Measurements from ENCODE around the gene LOXHD1. TPM values are rescaled to one million over a fixed set of nuclear protein-coding genes. Genes with fewer than 3 reads are reported as not detected.

Gene LOXHD1
- total and polyA plus RNA-seq, 9 donors, result 1.3 to 2.6 (median 2.0) TPM

GRCh38 chr18:46628206-46628605 lies 28.8 kb downstream of the LOXHD1 start:
- 56% methylated on average over 3 of the region's 5 CpGs for WGBS (ENCODE audit: insufficient coverage)
- Histone ChIP-seq H3K4me3 (ENCODE audit: low read length) (no peak overlapping the region), H3K36me3 (ENCODE audit: control insufficient read depth, insufficient read depth, low read length) (no peaks in the 10 kb centered on the region), H3K27ac (ENCODE audit: low read length) (no peak overlapping the region), H3K4me1 (ENCODE audit: control insufficient read depth, insufficient read depth, low read length) (no peaks in the 10 kb centered on the region), H3K27me3 (ENCODE audit: control insufficient read depth, insufficient read depth, low read length) (peaks cover 9% of the 10 kb centered on the region), H3K9me3 (replicated peaks; ENCODE audit: control insufficient read depth, low read depth, low read length) (no peaks in the 10 kb centered on the region)
- DNase-seq, result no peak

DNA sequence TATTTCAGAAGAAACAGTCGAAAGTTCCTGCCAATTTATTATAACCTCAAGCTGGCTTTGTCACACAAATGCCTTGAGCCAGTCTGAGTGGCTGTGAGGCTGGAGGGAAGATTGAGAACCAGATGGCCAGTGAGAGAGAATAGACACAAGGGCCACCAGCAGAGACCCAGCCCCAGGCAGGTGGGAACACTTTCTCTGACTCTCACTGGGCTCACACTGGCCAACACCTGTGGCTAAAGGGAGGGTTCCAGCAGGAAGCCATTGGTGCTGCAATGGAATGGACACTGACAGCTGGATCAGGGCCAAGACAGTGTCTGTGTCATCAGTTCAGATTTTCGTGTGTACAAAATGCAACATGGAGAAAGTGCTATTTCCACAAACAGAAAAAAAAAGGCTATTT lies 29.9 kb downstream of the LOXHD1 start:
- H3K36me3 ChIP-seq (ENCODE audit: control insufficient read depth, insufficient read depth, low read length), result no peaks in the 10 kb centered on the region
- no peaks in the 10 kb centered on the region for H3K9me3 ChIP-seq (replicated peaks; ENCODE audit: control insufficient read depth, low read depth, low read length)
- no peak overlapping the region for H3K4me3 ChIP-seq (ENCODE audit: low read length)
- H3K4me1 ChIP-seq (ENCODE audit: control insufficient read depth, insufficient read depth, low read length), result no peaks in the 10 kb centered on the region
- H3K27me3 ChIP-seq (ENCODE audit: control insufficient read depth, insufficient read depth, low read length), result peaks cover 9% of the 10 kb centered on the region
- DNase-seq, result no peak
- no peak overlapping the region for H3K27ac ChIP-seq (ENCODE audit: low read length)
- no CpG with 5 or more reads among the region's 2 CpGs for WGBS (ENCODE audit: insufficient coverage)

DNA sequence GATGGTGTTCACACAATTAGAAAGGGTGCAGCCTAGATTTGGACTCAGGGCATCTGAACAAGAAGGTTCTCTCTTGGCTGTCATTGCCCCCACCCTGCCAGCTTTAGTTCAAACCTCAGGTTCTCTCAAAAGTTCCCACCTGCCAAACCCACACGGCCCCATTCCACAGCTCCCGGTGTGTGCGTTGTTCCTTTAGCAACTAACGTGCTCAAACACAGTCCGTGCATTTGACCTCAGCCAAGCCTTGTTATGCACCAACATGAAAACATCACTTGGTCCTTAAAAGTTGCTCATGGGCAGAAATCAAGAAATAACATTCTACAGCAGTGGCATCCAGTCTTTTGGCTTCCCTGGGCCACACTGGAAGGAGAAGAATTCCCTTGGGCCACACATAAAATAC lies 32.0 kb downstream of the LOXHD1 start:
- Histone ChIP-seq H3K27ac (ENCODE audit: low read length) (no peak overlapping the region), H3K4me1 (ENCODE audit: control insufficient read depth, insufficient read depth, low read length) (no peaks in the 10 kb centered on the region), H3K36me3 (ENCODE audit: control insufficient read depth, insufficient read depth, low read length) (no peaks in the 10 kb centered on the region), H3K9me3 (replicated peaks; ENCODE audit: control insufficient read depth, low read depth, low read length) (no peaks in the 10 kb centered on the region), H3K4me3 (ENCODE audit: low read length) (no peak overlapping the region), H3K27me3 (ENCODE audit: control insufficient read depth, insufficient read depth, low read length) (peaks cover 9% of the 10 kb centered on the region)
- DNase-seq, result no peak
- 87% methylated on average over 5 of the region's 5 CpGs for WGBS (ENCODE audit: insufficient coverage)

- H3K27ac ChIP-seq (ENCODE audit: low read length), result no peak overlapping the region
- H3K9me3 ChIP-seq (replicated peaks; ENCODE audit: control insufficient read depth, low read depth, low read length), result no peaks in the 10 kb centered on the region
- no peaks in the 10 kb centered on the region for H3K36me3 ChIP-seq (ENCODE audit: control insufficient read depth, insufficient read depth, low read length)
- H3K4me3 ChIP-seq (ENCODE audit: low read length), result no peak overlapping the region
- DNase-seq, result no peak
- peaks cover 9% of the 10 kb centered on the region for H3K27me3 ChIP-seq (ENCODE audit: control insufficient read depth, insufficient read depth, low read length)
- no peaks in the 10 kb centered on the region for H3K4me1 ChIP-seq (ENCODE audit: control insufficient read depth, insufficient read depth, low read length)
- WGBS (ENCODE audit: insufficient coverage), result 93% methylated on average over 3 of the region's 11 CpGs
Observed at GRCh38 chr18:46624127-46624526, 32.9 kb downstream of the LOXHD1 start.

GRCh38 chr18:46623541-46623940 lies 33.5 kb downstream of the LOXHD1 start:
- Histone ChIP-seq H3K36me3 (ENCODE audit: control insufficient read depth, insufficient read depth, low read length) (no peaks in the 10 kb centered on the region), H3K27ac (ENCODE audit: low read length) (no peak overlapping the region), H3K27me3 (ENCODE audit: control insufficient read depth, insufficient read depth, low read length) (peaks cover 10% of the 10 kb centered on the region), H3K9me3 (replicated peaks; ENCODE audit: control insufficient read depth, low read depth, low read length) (no peaks in the 10 kb centered on the region), H3K4me3 (ENCODE audit: low read length) (no peak overlapping the region), H3K4me1 (ENCODE audit: control insufficient read depth, insufficient read depth, low read length) (no peaks in the 10 kb centered on the region)
- WGBS (ENCODE audit: insufficient coverage), result 27% methylated on average over 8 of the region's 10 CpGs
- DNase-seq, result peak; percentile 22

- Histone ChIP-seq H3K4me3 (ENCODE audit: low read length) (no peak overlapping the region), H3K27me3 (ENCODE audit: control insufficient read depth, insufficient read depth, low read length) (peaks cover 10% of the 10 kb centered on the region), H3K27ac (ENCODE audit: low read length) (no peak overlapping the region), H3K4me1 (ENCODE audit: control insufficient read depth, insufficient read depth, low read length) (no peaks in the 10 kb centered on the region), H3K36me3 (ENCODE audit: control insufficient read depth, insufficient read depth, low read length) (no peaks in the 10 kb centered on the region), H3K9me3 (replicated peaks; ENCODE audit: control insufficient read depth, low read depth, low read length) (no peaks in the 10 kb centered on the region)
- 67% methylated on average over 1 of the region's 3 CpGs for WGBS (ENCODE audit: insufficient coverage)
- DNase-seq, result peak; percentile 30
Observed at GRCh38 chr18:46622999-46623398, 34.0 kb downstream of the LOXHD1 start.

DNA sequence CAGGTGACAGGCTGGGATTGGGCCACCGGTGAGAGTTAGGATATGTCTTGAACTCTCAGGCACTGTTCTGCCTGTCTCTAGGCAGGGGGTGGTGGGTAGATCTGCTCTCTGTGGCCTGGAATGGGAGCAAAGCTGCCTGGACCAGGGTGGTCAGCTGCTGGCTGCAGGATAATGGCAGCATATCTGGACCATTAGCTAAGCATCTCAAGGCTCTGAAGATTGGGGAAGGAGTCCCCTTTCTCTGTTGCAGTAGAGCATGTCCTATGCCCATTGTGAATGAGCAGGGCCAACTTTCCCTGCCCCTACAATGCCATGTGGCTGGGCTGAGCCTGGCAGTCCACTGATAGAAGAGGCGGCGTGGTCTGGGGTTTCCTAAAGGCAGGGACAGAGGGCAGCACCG lies 34.6 kb downstream of the LOXHD1 start:
- no peak for DNase-seq
- Histone ChIP-seq H3K4me3 (ENCODE audit: low read length) (no peak overlapping the region), H3K9me3 (replicated peaks; ENCODE audit: control insufficient read depth, low read depth, low read length) (no peaks in the 10 kb centered on the region), H3K27me3 (ENCODE audit: control insufficient read depth, insufficient read depth, low read length) (peaks cover 10% of the 10 kb centered on the region), H3K27ac (ENCODE audit: low read length) (no peak overlapping the region), H3K36me3 (ENCODE audit: control insufficient read depth, insufficient read depth, low read length) (no peaks in the 10 kb centered on the region), H3K4me1 (ENCODE audit: control insufficient read depth, insufficient read depth, low read length) (no peaks in the 10 kb centered on the region)
- 90% methylated on average over 4 of the region's 4 CpGs for WGBS (ENCODE audit: insufficient coverage)

DNA sequence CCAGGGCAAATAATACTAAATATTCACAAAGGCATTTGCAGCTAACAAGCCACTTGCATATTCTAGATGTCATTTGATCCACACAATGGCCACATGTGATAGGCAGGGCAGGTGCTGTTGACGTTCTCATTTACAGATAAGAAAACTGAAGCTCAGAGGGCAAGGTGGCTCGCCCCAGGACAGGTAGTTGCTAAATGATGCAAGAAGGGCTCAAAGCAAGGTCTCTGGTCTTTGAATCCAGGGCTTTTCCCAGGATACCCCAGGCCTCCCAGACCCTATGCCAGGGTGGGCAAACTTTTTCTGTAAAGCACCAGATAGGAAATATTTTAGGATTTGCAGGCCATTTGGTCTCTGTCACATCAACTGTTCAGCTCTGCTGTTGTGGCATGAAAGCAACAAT lies 35.1 kb downstream of the LOXHD1 start:
- H3K36me3 ChIP-seq (ENCODE audit: control insufficient read depth, insufficient read depth, low read length), result no peaks in the 10 kb centered on the region
- no peak overlapping the region for H3K4me3 ChIP-seq (ENCODE audit: low read length)
- DNase-seq, result no peak
- peaks cover 10% of the 10 kb centered on the region for H3K27me3 ChIP-seq (ENCODE audit: control insufficient read depth, insufficient read depth, low read length)
- no peaks in the 10 kb centered on the region for H3K4me1 ChIP-seq (ENCODE audit: control insufficient read depth, insufficient read depth, low read length)
- H3K27ac ChIP-seq (ENCODE audit: low read length), result no peak overlapping the region
- WGBS (ENCODE audit: insufficient coverage), result 46% methylated on average over 2 of the region's 2 CpGs
- no peaks in the 10 kb centered on the region for H3K9me3 ChIP-seq (replicated peaks; ENCODE audit: control insufficient read depth, low read depth, low read length)

- no peak overlapping the region for H3K4me3 ChIP-seq (ENCODE audit: low read length)
- peaks cover 10% of the 10 kb centered on the region for H3K27me3 ChIP-seq (ENCODE audit: control insufficient read depth, insufficient read depth, low read length)
- H3K4me1 ChIP-seq (ENCODE audit: control insufficient read depth, insufficient read depth, low read length), result no peaks in the 10 kb centered on the region
- H3K27ac ChIP-seq (ENCODE audit: low read length), result no peak overlapping the region
- no peak for DNase-seq
- H3K9me3 ChIP-seq (replicated peaks; ENCODE audit: control insufficient read depth, low read depth, low read length), result no peaks in the 10 kb centered on the region
- WGBS (ENCODE audit: insufficient coverage), result 71% methylated on average over 4 of the region's 6 CpGs
- no peaks in the 10 kb centered on the region for H3K36me3 ChIP-seq (ENCODE audit: control insufficient read depth, insufficient read depth, low read length)
Observed at GRCh38 chr18:46621111-46621766, 35.8 kb downstream of the LOXHD1 start.

DNA sequence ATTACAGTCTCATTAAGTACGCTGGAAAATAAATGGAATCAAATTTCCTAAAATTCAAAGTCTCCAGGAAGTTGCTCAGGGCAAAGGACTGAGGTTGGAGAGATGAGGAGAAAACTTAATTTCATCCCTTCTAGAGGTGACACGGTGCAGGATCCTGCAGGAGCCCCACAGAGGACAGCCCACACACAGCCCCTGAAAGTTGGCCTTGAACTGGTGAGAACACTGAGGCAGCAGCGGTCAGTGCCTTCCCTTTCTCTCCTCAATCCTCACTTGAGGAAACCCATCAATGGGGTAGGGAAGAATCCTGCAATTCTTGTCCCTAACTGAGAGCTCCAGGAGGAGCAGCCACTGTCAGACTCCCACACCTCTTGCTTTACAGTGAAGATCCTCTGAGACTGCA lies 37.5 kb downstream of the LOXHD1 start:
- Histone ChIP-seq H3K27ac (ENCODE audit: low read length) (no peak overlapping the region), H3K4me3 (ENCODE audit: low read length) (no peak overlapping the region), H3K4me1 (ENCODE audit: control insufficient read depth, insufficient read depth, low read length) (no peaks in the 10 kb centered on the region), H3K27me3 (ENCODE audit: control insufficient read depth, insufficient read depth, low read length) (peaks cover 7% of the 10 kb centered on the region), H3K36me3 (ENCODE audit: control insufficient read depth, insufficient read depth, low read length) (no peaks in the 10 kb centered on the region), H3K9me3 (replicated peaks; ENCODE audit: control insufficient read depth, low read depth, low read length) (no peaks in the 10 kb centered on the region)
- DNase-seq, result no peak
- no CpG with 5 or more reads among the region's 3 CpGs for WGBS (ENCODE audit: insufficient coverage)

GRCh38 chr18:46615720-46616119 lies 41.3 kb downstream of the LOXHD1 start:
- DNase-seq, result no peak
- H3K9me3 ChIP-seq (replicated peaks; ENCODE audit: control insufficient read depth, low read depth, low read length), result no peaks in the 10 kb centered on the region
- H3K4me1 ChIP-seq (ENCODE audit: control insufficient read depth, insufficient read depth, low read length), result no peaks in the 10 kb centered on the region
- no peaks in the 10 kb centered on the region for H3K36me3 ChIP-seq (ENCODE audit: control insufficient read depth, insufficient read depth, low read length)
- no peak overlapping the region for H3K4me3 ChIP-seq (ENCODE audit: low read length)
- H3K27me3 ChIP-seq (ENCODE audit: control insufficient read depth, insufficient read depth, low read length), result peaks cover 2% of the 10 kb centered on the region
- H3K27ac ChIP-seq (ENCODE audit: low read length), result no peak overlapping the region

Measured in muscle of leg (tissue), 11 donors.